Liver (tissue), 3 donors: ENCODE measurements around the gene GIPC2.

Source experiments
- ATF3 ChIP-seq: IDR thresholded peaks from 2 replicates; pipeline ENCODE4 v1.6.1; 2016; ENCODE audit warnings: antibody characterized with exemption
- JUND ChIP-seq, 2 donors: IDR thresholded peaks; 2 replicates each; pipeline ENCODE4 v1.6.1; 2016; ENCODE audit warnings: antibody characterized with exemption in 2 of 2
- MAX ChIP-seq: IDR thresholded peaks from 2 replicates; pipeline ENCODE4 v1.6.1; 2016; ENCODE audit warnings: antibody characterized with exemption
- RAD21 ChIP-seq, 2 donors: IDR thresholded peaks; 2 replicates each; pipeline ENCODE4 v1.6.1; 2016; ENCODE audit warnings: antibody characterized with exemption in 2 of 2, mild to moderate bottlenecking in 2 of 2
- REST ChIP-seq: IDR thresholded peaks from 2 replicates; pipeline ENCODE4 v1.6.1; 2016; ENCODE audit warnings: antibody characterized with exemption, mild to moderate bottlenecking
- TAF1 ChIP-seq: conservative IDR thresholded peaks from 2 replicates; pipeline ENCODE4 v1.6.1; 2016; ENCODE audit warnings: antibody characterized with exemption, mild to moderate bottlenecking
- TF ChIP-seq, protein P1 (sequence below): fragments of 150-350 bp; IDR thresholded peaks from 2 replicates; pipeline ENCODE4 v1.5.1; 2017; ENCODE audit warnings: improper control_type of control experiment, low read depth, low read length; ENCODE audit not compliant: missing input control
- donor health status: healthy.
- donor health status: healthy.

DNA sequence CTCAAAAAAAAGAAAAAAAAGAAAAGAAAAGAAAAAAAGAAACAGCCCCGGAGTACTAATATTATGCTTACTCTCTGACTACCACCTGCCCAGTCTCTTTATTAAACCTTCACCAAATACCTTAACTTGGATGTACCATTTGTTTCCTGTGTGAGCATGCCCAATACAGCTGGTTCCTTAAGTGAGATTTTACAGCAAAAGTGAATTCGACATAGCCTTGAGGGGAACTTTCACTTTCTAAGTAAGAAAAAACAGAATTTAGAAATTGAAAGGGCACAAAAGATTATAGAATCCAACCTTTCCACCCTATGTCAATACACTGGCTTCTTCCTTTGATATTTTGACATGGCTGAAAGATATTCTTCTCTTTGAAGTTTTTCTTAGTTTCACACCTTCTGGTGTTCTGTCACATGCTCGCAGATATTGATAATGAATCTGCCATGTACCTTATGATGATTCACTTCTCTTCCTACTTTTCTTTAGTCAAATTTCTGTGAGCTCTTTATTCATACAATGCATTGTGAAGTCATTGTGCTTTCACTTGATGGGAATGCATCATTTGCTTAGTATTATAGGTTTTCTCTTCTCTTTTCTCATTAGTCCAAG, 5.2 kb upstream of the GIPC2 start:
- TF ChIP-seq, protein P1, sequence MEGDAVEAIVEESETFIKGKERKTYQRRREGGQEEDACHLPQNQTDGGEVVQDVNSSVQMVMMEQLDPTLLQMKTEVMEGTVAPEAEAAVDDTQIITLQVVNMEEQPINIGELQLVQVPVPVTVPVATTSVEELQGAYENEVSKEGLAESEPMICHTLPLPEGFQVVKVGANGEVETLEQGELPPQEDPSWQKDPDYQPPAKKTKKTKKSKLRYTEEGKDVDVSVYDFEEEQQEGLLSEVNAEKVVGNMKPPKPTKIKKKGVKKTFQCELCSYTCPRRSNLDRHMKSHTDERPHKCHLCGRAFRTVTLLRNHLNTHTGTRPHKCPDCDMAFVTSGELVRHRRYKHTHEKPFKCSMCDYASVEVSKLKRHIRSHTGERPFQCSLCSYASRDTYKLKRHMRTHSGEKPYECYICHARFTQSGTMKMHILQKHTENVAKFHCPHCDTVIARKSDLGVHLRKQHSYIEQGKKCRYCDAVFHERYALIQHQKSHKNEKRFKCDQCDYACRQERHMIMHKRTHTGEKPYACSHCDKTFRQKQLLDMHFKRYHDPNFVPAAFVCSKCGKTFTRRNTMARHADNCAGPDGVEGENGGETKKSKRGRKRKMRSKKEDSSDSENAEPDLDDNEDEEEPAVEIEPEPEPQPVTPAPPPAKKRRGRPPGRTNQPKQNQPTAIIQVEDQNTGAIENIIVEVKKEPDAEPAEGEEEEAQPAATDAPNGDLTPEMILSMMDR: no peak
- no peak for TF ChIP-seq REST
- TF ChIP-seq MAX: no peak
- TF ChIP-seq RAD21 (IDR thresholded peaks at IDR 0.05): no peak
- TF ChIP-seq ATF3: no peak
- TF ChIP-seq TAF1: no peak
- no peak for TF ChIP-seq JUND (IDR thresholded peaks at IDR 0.05)
